GM18873 (cell line): Measurements from ENCODE around the gene GALNT16.
"Not testable (repeated sequence)": the region's sequence is repeated elsewhere in the genome, so short reads cannot be mapped to it uniquely, and the experiment has no call there.

Source experiments
- ATAC-seq: cut with Tn5 transposase; IDR thresholded peaks from one replicate; pipeline ENCODE4 v1.9.1; 2021; ENCODE audit warnings: mild to moderate bottlenecking, moderate library complexity, moderate number of reproducible peaks; ENCODE audit not compliant: unreplicated experiment, low FRiP score

Gene GALNT16

DNA sequence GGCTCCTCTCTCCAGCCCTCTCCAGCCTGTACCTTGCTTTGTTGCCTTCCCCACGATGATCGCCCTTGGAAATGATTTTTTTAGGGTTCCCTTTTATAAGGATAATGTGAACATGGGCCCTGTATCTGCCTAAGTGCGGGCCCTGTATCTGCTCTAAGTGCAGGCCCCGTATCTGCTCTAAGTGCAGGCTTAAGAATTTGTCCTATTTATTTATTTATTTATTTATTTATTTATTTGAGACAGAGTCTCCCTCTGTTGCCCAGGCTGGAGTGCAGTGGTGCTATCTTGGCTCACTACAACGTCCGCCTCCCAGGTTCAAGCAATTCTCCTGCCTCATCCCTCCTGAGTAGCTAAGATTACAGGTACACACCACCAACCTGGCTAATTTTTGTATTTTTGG, 22.5 kb downstream of the GALNT16 start:
- ATAC-seq: no peak

DNA sequence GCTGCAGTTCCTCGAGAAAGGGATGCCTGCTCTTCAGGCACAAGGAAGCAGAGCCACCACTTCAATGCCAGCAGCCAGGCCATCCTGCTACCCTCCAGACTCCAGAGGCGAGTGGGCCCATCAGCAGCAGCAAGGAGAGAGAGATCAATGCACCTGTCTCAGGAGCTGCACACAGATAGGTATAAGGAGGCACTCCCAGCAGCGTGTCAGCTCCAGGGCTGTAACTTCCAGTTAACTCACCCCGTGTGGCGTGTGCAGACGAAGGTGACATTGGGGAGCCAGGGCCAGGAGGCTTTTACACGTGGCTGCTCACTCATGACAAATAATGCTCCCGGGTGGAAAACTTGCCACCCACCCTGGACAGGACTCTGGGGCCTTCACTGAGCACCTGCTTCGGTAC, 24.2 kb downstream of the GALNT16 start:
- ATAC-seq: no peak

- no peak for ATAC-seq
These were observed 25.8 kb downstream of the GALNT16 start for GRCh38 chr14:69285661-69286255.

DNA sequence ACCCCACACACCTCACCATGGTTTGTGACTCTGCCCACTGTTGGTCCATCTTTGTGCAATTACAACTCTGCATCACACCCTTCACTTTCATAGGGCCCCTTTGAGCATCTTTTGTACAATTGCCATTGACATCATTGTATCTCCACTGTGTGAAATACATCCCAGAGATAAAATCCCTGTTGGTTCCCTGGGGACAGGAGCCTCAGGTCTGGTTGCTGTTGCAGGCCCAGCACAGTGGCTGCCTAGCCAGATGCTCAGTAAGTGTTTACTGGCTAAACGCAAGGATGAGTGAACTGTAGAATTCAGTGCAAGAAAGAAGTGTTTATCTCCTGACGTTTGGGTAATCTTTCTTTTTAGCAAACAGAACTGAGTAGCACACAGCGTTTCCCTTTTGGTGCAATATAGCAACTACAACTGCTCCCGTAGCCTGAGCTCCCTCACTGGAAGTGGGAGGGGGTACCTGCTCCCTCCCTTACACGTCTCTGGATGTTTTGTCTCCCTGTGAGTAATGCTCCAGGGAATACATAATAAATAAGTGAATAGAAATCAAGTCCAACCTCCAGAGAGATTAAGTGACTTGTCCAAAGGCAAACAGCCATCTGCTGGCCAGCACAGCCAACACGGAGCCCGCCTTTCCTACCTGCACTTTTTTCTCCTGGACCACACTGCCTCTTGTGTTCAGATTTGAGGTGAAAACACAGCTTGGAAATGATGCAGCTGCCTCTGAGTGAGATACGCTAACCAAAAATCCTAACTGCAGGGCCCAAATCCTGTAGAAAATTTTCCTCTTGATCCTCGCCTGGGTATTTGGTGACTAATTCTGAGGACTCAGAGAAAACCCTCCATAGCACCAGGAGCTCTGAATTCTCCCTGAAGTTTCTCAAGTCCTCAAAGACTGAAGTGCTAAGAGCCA, 27.4 kb downstream of the GALNT16 start:
- no peak for ATAC-seq

- no peak for ATAC-seq
These were observed 28.2 kb downstream of the GALNT16 start for GRCh38 chr14:69288011-69288771.

DNA sequence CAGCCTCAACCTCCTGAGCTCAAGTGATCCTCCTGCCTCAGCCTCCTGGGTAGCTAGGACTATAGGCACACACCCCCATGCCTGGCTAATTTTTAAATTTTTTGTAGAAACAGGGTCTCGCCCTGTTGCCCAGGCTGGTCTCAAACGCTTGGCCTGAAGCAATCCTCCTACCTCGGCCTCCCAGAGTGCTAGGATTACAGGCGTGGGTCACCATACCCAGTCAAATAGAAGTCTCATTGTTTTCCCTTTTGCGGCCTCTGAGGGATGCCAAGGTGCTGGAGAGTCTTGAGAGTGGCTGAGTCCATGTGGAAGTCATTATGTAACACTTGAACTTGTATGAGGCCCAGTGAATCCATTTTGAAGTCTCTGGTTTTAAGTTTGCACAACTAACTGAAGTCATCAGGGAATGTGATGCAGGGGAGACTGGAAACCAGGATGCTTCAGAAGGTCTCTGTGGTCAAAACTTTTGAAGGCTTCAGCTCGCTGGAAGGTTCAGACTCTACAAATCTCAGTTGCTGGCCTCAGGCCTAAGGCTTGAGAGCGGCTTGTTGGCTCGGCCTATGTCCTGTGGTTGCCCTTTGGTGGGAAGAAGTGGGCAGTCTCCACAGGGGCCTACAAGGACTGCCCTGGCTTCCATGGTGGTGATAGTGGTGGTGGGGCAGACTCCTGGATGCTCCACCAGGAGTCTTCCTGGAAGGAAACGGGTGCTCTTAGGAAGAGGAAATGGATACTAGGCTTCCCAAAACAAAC, 29.2 kb downstream of the GALNT16 start:
- no peak for ATAC-seq

GRCh38 chr14:69289811-69290520, 30.0 kb downstream of the GALNT16 start:
- no peak for ATAC-seq

DNA sequence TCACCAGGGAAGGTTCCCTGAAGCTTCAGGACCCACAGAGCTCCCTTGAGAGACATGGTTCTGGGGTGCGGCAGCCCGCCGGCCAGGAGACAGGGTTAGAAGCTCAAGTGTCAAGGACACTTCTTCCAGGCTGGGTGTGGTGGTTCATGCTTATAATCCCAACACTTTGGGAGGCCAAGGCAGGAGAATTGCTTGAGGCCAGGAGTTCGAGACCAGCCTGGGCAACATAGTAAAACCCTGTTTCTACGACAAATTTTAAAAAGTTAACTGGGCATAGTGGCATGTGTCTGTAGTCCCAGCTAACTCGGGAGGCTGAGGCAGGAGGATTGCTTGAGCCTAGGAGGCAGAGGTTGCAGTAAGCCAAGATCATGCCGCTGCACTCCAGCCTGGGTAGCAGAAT, 30.9 kb downstream of the GALNT16 start:
- not testable (repeated sequence) for ATAC-seq

- ATAC-seq: no peak
These were observed 31.4 kb downstream of the GALNT16 start for GRCh38 chr14:69291396-69291795.

- ATAC-seq: no peak
These were observed 32.1 kb downstream of the GALNT16 start for GRCh38 chr14:69291891-69292561.

DNA sequence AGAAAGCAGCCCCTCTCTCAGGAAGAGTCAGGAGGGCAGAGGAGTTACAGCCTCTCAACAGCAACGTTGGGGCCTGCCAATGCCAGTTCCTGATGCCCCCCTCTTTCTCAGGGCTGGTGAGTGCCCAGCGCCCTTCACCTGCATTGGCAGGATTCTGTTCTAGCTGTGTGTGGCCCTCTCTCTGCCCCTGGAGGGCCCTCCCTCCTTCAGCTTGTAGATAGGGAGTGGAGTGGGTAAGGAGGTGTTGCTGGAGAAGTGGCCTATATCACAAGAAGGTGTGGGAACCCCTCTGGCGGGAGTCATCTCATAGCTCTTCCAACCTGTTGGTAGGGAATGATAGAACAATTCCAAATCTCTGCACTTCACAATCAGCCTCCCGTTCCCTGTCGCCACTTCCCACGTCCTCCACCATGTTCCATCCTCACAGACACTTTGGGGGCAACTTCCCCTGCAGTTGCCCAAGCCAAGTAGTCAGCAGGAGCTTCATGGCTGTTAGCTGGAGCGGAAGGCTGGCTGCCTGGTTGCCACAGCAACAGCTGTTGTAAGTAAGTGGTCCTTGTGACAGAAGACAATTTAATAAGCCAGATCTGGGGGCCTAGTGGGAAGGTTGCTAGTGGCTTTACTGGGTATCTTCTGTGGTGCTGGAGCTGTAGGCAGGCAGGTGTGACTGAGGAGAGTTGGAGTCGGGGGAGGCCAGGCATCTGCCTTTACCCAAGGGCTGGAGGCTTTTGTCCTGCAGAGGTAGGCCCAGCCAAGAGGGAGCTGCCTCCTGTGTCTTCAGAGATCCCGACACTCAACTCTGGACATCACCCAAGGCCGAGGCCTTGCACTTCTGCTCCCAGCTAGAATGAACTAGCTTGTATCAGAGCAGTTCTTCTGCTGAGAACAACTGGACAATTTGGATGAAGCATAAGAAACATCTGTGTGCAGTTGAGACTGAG, 38.4 kb downstream of the GALNT16 start:
- ATAC-seq: no peak

DNA sequence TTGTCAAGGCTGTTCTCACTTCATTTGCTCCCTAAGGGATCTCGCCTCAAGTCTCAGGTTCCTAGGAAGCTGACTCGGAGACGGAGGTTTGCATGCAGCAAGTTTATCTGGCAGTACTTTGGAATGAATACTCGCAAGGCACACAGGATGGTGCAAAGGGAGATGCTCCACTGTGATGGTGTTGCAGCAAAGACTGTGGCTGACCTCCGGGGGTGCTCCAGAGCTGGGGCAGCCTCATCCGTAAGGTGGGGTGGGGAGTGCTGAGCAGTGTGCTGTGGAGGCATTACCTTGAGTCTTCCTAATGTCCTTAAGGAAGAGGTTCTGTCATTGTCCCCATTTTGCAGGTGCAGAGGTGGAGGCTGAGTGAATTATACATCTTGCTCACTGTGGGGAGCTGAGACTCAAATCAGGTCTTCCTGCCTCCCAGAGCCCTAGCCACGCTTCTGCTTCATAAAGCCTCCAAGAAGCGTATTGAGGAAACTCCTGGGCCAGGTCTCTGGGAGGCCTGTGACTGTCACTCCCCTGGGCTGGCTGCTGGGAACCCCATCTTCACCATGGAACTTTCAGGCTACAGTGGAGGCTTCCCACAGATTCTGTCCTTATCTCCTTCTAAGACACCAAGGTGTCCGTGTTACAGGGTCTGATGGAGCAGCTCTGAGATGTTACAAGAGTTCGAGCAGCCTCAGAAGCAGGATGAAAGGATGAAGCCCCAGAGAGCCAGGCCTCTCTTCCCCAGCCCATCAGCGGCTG, 39.5 kb downstream of the GALNT16 start:
- no peak for ATAC-seq

- ATAC-seq: no peak
These were observed 40.8 kb downstream of the GALNT16 start for GRCh38 chr14:69300601-69301221.

GRCh38 chr14:69303086-69303485, 43.1 kb downstream of the GALNT16 start:
- ATAC-seq: no peak

- ATAC-seq: no peak
These were observed 52.6 kb downstream of the GALNT16 start for GRCh38 chr14:69312608-69313007.

DNA sequence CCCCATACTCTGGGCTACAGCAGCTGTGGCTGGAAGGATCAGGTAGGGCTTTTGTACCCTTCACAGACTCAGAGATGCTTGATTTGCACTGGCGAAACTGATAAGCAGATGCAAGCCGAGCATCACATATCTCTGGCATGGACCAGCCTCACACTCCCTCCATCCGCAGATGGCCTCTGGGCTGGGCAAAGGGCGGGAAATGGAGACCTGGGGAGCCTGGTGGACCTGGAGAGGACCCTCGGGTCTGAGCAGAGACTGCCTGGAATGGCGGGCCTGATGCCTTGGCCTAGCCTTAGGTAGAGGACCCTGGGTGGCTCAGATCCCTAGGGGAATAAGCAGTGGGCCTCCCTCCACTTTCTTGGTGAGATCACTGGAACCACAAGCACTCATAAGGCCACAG, 53.2 kb downstream of the GALNT16 start:
- no peak for ATAC-seq

GRCh38 chr14:69314327-69314726, 54.4 kb downstream of the GALNT16 start:
- ATAC-seq: no peak
